Activated naive CD8-positive, alpha-beta T cell treated with anti-CD3 and anti-CD28 coated beads for 36 hours (primary cell): ENCODE measurements around the gene RB1. TPM values are rescaled to one million over a fixed set of nuclear protein-coding genes. Genes with fewer than 3 reads are reported as not detected.

Experiments
- DNase-seq: peaks from one replicate; pipeline ENCODE4 v3.0.0; 2021
- H3K27ac Mint-ChIP-seq: one replicate; pipeline ENCODE4 v1.8.0; 2022; ENCODE audit warnings: mild to moderate bottlenecking, moderate library complexity, mixed read lengths
- H3K27me3 Mint-ChIP-seq: one replicate; pipeline ENCODE4 v1.8.0; 2022; ENCODE audit warnings: mild to moderate bottlenecking, mixed read lengths
- H3K36me3 Mint-ChIP-seq: one replicate; pipeline ENCODE4 v1.8.0; 2021; ENCODE audit warnings: mild to moderate bottlenecking, mixed read lengths
- H3K4me1 Mint-ChIP-seq: one replicate; pipeline ENCODE4 v1.8.0; 2021; ENCODE audit warnings: mixed read lengths
- H3K4me3 Mint-ChIP-seq: one replicate; pipeline ENCODE4 v1.8.0; 2022; ENCODE audit warnings: mild to moderate bottlenecking, moderate library complexity, mixed read lengths
- H3K9me3 Mint-ChIP-seq: one replicate; pipeline ENCODE4 v1.8.0; 2022; ENCODE audit warnings: mixed read lengths
- total RNA-seq, 2 experiments: library from RNA; stranded (reverse); gene quantifications; one replicate each; pipeline ENCODE4 v1.2.3, GENCODE V29; 2021

Gene RB1
- total RNA-seq, 2 experiments from 2014 or later, result 33.0 to 33.7 TPM

DNA sequence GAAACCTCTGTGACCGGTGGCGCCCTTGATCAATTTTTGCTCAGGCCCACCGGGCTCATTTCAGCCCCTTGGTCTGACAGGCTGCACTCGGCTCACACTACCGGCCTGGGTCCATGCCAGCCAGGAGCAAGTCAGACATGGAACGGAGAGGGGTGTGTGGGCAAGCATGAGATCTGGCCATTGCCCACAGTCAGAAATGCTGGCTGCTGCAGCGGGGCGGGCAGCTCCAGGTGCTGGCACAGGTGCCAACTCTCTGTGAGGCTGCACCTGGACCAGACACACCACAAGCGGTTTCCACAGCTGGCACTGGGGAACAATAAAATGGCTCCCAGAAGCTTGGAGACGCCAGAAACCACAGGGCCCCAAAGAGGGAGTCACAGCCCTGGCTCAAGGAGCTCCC is 153.0 kb downstream of the RB1 start:
- H3K4me3 Mint-ChIP-seq, result no peak overlapping the region
- peaks cover 55% of the 10 kb centered on the region for H3K36me3 Mint-ChIP-seq
- H3K27me3 Mint-ChIP-seq, result no peaks in the 10 kb centered on the region
- peaks cover 7% of the 10 kb centered on the region for H3K4me1 Mint-ChIP-seq
- no peak overlapping the region for H3K27ac Mint-ChIP-seq
- no peak for DNase-seq
- H3K9me3 Mint-ChIP-seq, result peaks cover 7% of the 10 kb centered on the region

DNA sequence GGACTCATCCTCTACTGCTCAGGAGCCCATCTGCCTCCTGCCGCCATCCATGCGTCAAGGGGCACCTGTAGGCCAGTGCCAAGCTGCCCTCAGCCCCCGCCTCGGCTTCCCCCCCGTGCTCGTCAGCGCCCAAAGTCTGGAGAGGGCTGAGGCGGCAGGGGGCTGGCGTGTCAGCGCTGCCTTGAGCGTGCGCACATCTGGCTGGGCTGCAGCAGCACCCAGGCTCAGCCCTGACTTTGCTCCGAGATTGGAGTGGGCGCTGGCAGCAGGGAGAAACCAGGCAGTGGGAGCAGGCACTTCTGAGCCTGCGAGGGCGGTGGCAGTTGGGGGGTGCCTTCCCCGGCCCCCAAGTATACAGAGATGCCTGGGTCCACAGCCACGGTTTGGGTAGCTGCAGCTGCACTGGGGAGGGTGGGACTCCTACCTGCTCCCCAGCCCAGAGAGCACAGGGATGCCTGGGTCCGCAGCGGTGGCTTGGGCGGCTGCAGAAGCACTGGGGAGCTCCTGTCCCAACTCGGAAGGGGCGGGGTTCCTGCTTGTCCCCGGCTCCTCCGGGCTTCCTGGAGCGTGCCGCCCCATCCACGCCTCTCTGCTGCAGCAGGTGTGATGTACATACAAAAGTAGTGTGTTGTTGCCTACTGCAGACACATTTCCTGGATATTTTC is 154.2 kb downstream of the RB1 start:
- Mint-ChIP-seq H3K27ac (no peak overlapping the region), H3K27me3 (no peaks in the 10 kb centered on the region), H3K36me3 (peaks cover 51% of the 10 kb centered on the region), H3K4me1 (peaks cover 2% of the 10 kb centered on the region), H3K9me3 (no peaks in the 10 kb centered on the region), H3K4me3 (no peak overlapping the region)
- DNase-seq, result no peak

DNA sequence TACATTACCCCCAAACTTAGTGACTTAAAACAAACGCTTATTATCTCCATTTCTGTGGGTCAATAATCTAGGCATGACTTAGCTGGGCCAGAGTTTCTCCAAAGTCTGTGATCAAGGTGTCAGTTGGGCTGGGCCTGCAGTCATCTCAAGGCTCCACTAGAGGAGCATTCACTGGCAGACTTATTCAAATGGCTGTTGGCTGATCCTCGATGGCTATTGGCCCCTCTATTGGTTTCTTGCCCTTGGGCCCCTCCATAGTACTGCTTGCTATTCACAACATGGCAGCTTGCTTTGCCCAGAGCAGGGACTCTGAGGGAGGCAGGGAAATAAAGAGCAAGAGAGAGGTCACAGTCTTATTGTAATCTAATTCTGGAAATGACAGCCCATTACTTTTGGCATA is 171.7 kb downstream of the RB1 start:
- H3K9me3 Mint-ChIP-seq, result no peaks in the 10 kb centered on the region
- H3K27me3 Mint-ChIP-seq, result no peaks in the 10 kb centered on the region
- no peak for DNase-seq
- H3K4me3 Mint-ChIP-seq, result no peak overlapping the region
- H3K27ac Mint-ChIP-seq, result no peak overlapping the region
- H3K36me3 Mint-ChIP-seq, result peaks cover 21% of the 10 kb centered on the region
- no peaks in the 10 kb centered on the region for H3K4me1 Mint-ChIP-seq

DNA sequence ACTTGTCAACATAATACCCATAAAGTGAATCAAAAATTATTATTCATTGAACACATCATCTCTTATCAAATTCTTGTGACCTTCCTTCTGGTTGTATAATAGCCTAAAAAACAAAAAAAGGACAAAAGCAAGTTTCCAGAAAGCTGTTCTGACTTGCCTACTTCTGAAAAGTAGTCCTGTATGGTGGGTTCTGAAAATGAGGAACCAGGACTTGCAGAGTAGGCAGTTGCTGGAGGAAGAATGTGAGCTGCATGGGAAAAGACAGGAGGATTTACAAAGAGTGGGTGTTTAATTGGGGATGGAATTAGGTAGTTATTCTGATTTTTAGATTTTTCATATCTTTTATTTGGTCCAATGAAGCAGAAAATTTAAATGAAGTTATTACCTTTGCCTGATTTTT is 172.7 kb downstream of the RB1 start:
- no peak for DNase-seq
- H3K27ac Mint-ChIP-seq, result no peak overlapping the region
- H3K4me1 Mint-ChIP-seq, result no peaks in the 10 kb centered on the region
- H3K36me3 Mint-ChIP-seq, result peaks cover 21% of the 10 kb centered on the region
- no peaks in the 10 kb centered on the region for H3K9me3 Mint-ChIP-seq
- no peak overlapping the region for H3K4me3 Mint-ChIP-seq
- H3K27me3 Mint-ChIP-seq, result no peaks in the 10 kb centered on the region

DNA sequence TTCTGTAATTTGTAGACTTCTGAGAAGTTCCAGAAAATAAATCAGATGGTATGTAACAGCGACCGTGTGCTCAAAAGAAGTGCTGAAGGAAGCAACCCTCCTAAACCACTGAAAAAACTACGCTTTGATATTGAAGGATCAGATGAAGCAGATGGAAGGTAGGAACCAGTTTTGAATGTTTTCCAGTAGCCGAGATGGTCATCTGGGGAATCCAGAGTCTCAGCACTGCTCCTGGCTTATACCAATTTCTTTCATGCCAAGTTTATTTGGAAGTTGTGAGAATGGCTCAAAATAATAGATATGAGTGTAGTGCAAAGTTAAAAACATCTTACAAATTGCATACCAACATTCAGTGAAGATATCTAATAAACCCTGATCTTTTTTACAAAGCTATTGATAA is 173.1 kb downstream of the RB1 start:
- no peak overlapping the region for H3K27ac Mint-ChIP-seq
- DNase-seq, result no peak
- no peaks in the 10 kb centered on the region for H3K9me3 Mint-ChIP-seq
- no peaks in the 10 kb centered on the region for H3K27me3 Mint-ChIP-seq
- no peak overlapping the region for H3K4me3 Mint-ChIP-seq
- H3K36me3 Mint-ChIP-seq, result peaks cover 21% of the 10 kb centered on the region
- H3K4me1 Mint-ChIP-seq, result no peaks in the 10 kb centered on the region

DNA sequence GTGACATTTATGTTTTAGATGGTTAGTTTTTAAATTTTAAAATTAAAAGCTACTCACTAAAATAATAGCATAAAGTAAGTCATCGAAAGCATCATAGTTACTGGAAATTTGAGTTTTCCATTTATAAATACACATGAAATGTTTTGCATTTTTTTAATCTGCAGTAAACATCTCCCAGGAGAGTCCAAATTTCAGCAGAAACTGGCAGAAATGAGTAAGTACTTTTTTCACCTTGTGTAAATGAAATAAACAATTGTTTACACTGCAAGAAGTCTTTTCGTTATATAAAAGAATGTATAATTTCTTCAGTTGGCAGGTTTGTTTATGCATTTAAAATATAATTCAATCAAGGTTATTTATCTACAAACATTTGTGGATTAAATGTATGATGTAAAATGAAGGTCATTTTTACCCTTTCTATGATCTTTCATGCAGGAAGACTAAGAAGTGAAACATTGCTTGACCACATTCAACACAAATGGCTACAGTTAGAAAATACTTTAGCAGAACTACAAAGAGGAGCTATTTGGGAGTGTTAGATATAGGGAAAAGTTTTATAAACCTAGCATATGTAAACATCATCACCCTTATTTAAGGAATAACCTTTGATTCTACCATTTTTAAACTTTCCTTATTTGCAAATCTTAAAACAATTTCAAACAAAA is 173.8 kb downstream of the RB1 start:
- H3K27ac Mint-ChIP-seq, result no peak overlapping the region
- H3K27me3 Mint-ChIP-seq, result no peaks in the 10 kb centered on the region
- DNase-seq, result no peak
- H3K36me3 Mint-ChIP-seq, result peaks cover 21% of the 10 kb centered on the region
- H3K4me1 Mint-ChIP-seq, result no peaks in the 10 kb centered on the region
- no peaks in the 10 kb centered on the region for H3K9me3 Mint-ChIP-seq
- H3K4me3 Mint-ChIP-seq, result no peak overlapping the region

DNA sequence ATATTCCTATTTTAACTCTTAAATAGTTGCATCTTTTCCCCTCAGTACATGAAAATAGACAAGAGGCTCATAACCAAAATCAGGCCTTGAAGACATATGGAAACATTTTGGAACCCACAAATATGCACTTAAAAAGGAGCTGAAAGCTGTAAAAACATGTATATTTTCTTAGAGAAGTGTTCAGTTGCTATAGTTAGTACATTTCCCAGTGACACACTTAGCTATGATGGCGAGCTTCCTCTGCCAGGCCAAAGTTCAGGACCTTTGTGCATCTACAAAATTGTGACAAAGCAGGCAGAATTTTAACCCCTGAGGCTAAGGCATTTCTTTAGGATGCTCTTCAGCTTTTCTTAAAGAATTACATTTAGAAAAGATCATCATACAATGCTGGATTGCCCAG is 174.8 kb downstream of the RB1 start:
- Mint-ChIP-seq H3K4me3 (no peak overlapping the region), H3K27me3 (no peaks in the 10 kb centered on the region), H3K4me1 (no peaks in the 10 kb centered on the region), H3K27ac (no peak overlapping the region), H3K9me3 (no peaks in the 10 kb centered on the region), H3K36me3 (peaks cover 26% of the 10 kb centered on the region)
- DNase-seq, result no peak

DNA sequence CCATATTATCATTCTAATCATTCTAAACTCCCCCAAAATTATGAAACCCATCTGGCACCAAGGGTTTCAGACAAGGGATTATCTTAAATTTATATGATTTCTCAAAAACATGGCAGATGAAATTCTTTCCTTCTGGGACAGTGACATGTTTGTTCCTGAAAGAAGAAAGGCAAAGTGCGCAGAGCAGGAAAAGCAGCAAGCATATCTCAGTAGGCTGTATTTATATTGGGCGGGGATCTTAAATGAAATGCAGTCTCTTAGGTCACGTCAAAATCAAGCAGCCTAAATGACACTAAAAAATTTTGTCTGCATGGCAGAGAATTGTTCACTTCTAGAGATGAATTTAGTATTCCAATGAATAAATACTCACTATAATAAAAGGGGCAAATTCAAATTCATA is 180.0 kb downstream of the RB1 start:
- H3K36me3 Mint-ChIP-seq, result peaks cover 29% of the 10 kb centered on the region
- DNase-seq, result no peak
- peaks cover 7% of the 10 kb centered on the region for H3K4me1 Mint-ChIP-seq
- H3K27me3 Mint-ChIP-seq, result no peaks in the 10 kb centered on the region
- no peaks in the 10 kb centered on the region for H3K9me3 Mint-ChIP-seq
- H3K27ac Mint-ChIP-seq, result no peak overlapping the region
- H3K4me3 Mint-ChIP-seq, result no peak overlapping the region

DNA sequence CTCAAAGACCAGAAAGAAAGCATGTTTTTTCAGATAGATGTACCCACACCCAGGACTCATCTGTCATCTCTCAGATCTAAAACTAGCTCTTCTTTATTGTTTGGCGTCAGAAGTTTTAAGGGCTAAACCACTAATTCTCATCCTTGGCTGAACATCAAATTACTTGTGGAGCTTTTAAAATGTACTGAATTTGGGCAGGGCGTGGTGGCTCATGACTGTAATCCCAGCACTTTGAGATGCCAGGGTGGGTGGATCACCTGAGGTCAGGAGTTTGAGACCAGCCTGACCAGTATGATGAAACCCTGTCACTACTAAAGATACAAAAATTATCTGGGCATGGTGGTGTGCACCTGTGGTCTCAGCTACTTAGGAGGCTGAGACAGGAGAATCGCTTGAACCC is 181.9 kb downstream of the RB1 start:
- Mint-ChIP-seq H3K4me1 (peaks cover 23% of the 10 kb centered on the region), H3K9me3 (no peaks in the 10 kb centered on the region), H3K36me3 (peaks cover 37% of the 10 kb centered on the region), H3K27ac (no peak overlapping the region), H3K4me3 (no peak overlapping the region), H3K27me3 (no peaks in the 10 kb centered on the region)
- no peak for DNase-seq

DNA sequence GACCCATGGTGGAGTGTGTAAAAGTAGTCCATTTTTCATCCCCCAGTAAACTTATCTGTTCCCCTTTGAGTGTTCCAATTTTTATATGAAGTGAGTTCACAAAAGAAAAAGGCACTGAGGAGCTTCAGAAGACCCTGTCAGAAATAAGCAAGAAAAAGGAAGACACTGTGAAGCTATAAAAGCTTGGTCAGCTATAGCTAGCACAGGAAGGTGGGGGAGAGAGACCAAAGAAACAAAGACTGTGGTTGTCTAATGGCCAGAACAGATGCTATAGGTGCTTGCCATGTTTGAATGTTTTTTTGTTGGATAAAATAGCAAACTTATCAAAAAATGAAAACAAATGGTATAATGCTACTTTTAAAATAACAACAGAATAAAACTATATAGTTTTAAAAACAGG is 182.8 kb downstream of the RB1 start:
- no peak overlapping the region for H3K27ac Mint-ChIP-seq
- H3K4me1 Mint-ChIP-seq, result peaks cover 31% of the 10 kb centered on the region
- no peaks in the 10 kb centered on the region for H3K27me3 Mint-ChIP-seq
- H3K9me3 Mint-ChIP-seq, result no peaks in the 10 kb centered on the region
- DNase-seq, result no peak
- H3K4me3 Mint-ChIP-seq, result no peak overlapping the region
- H3K36me3 Mint-ChIP-seq, result peaks cover 37% of the 10 kb centered on the region

DNA sequence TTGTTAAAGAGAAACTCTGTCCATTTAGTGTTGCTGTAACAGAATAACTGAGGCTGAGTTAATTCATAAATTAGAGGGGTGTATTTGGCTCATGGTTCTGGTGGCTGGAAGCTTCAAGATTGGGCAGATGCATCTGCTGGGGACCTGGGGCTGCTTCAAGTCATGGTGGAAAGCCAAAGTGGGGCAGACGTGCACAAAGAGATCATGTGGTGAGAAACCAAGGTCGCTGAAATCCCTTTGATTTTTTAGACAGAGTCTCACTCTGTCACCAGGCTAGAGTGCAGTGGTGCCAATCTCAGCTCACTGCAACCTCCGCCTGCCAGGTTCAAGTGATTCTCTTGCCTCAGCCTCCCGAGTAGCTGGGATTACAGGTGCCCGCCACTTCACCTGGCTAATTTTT is 183.3 kb downstream of the RB1 start:
- H3K4me3 Mint-ChIP-seq, result no peak overlapping the region
- H3K36me3 Mint-ChIP-seq, result peaks cover 37% of the 10 kb centered on the region
- H3K4me1 Mint-ChIP-seq, result peaks cover 34% of the 10 kb centered on the region
- no peaks in the 10 kb centered on the region for H3K27me3 Mint-ChIP-seq
- no peaks in the 10 kb centered on the region for H3K9me3 Mint-ChIP-seq
- DNase-seq, result no peak
- H3K27ac Mint-ChIP-seq, result no peak overlapping the region

DNA sequence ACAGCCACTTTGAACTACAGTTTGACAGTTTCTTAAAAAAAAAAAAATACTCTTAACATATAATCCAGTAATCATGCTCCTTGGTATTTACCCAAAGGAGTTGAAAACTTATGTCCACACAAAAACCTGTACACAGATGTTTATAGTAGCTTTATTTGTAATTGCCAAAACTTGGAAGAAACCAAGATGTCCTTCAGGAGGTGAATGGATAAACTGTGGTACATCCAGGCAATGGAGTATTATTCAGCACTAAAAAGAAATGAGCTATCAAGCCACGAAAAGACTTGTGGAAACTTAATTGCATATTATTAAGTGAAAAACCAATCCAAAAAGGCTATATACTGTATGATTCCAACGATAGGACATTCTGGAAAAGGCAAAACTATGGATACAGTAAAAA is 184.4 kb downstream of the RB1 start:
- peaks cover 34% of the 10 kb centered on the region for H3K4me1 Mint-ChIP-seq
- peaks cover 30% of the 10 kb centered on the region for H3K36me3 Mint-ChIP-seq

DNA sequence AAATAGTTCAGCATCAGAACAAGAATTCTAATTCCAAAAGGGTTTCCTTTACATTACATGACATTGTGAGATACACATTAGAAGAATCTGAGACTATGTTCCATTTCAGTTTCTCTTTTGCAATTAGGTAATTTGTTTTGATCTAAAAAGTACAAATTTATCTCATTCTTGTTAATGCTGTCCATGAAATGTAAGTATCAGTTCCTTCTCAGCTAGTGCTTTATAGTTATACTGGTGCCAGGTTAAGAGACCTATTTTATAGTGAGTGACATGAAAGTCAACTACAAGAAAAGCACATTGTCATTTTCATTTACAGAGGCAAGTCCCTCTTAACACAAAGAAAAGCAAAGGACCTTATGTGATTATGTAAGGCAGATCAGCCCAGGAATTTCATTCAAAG is 185.4 kb downstream of the RB1 start:
- Mint-ChIP-seq H3K27ac (peak overlapping the region; percentile 26), H3K27me3 (no peaks in the 10 kb centered on the region), H3K36me3 (peaks cover 27% of the 10 kb centered on the region), H3K4me1 (peaks cover 34% of the 10 kb centered on the region), H3K9me3 (no peaks in the 10 kb centered on the region), H3K4me3 (no peak overlapping the region)
- no peak for DNase-seq

More for the DNA sequence above, 184.4 kb downstream of the RB1 start:
- H3K4me3 Mint-ChIP-seq, result no peak overlapping the region
- DNase-seq, result no peak
- no peaks in the 10 kb centered on the region for H3K27me3 Mint-ChIP-seq
- no peak overlapping the region for H3K27ac Mint-ChIP-seq
- H3K9me3 Mint-ChIP-seq, result no peaks in the 10 kb centered on the region

DNA sequence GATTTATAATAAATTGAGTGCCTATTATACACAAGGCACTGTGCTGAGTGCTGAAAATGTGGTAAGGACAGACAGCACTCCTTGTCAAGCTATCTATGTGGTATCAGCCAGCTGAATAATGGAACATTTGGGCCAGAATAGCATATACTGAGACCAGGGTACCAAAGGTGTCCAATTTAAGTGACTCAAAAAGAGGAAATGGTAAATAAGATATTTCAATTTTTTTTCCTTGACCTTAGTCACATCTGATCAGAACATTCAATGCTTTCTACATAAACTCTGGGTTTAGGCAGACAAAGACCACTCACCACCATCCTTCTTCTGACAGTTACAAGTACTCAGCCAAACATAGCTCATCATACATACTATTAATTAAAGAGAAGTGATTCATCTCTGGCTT is 186.1 kb downstream of the RB1 start:
- H3K27me3 Mint-ChIP-seq, result no peaks in the 10 kb centered on the region
- H3K27ac Mint-ChIP-seq, result no peak overlapping the region
- H3K9me3 Mint-ChIP-seq, result no peaks in the 10 kb centered on the region
- H3K4me1 Mint-ChIP-seq, result peaks cover 38% of the 10 kb centered on the region
- no peak overlapping the region for H3K4me3 Mint-ChIP-seq
- peaks cover 27% of the 10 kb centered on the region for H3K36me3 Mint-ChIP-seq
- DNase-seq, result no peak

DNA sequence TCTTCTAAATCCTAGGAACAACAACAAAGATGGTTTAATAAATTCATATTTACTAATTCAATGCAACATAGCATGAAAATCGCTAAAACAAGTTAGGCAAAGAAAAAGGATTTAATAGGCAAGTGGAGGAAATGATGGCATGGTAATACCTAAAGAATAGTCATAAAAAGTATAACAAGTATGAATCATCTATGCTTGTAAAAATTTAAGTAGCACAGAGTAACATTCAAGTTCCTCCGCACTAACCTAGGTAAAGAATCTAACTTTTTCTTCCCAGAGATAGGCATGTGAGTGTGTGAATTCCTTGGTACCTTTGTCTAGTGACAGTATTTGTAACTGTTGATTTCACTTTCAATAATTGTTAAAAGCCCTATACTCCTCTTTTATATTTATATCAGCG is 186.7 kb downstream of the RB1 start:
- Mint-ChIP-seq H3K27me3 (no peaks in the 10 kb centered on the region), H3K4me1 (peaks cover 36% of the 10 kb centered on the region), H3K36me3 (peaks cover 23% of the 10 kb centered on the region), H3K27ac (no peak overlapping the region), H3K9me3 (no peaks in the 10 kb centered on the region), H3K4me3 (no peak overlapping the region)
- DNase-seq, result no peak

DNA sequence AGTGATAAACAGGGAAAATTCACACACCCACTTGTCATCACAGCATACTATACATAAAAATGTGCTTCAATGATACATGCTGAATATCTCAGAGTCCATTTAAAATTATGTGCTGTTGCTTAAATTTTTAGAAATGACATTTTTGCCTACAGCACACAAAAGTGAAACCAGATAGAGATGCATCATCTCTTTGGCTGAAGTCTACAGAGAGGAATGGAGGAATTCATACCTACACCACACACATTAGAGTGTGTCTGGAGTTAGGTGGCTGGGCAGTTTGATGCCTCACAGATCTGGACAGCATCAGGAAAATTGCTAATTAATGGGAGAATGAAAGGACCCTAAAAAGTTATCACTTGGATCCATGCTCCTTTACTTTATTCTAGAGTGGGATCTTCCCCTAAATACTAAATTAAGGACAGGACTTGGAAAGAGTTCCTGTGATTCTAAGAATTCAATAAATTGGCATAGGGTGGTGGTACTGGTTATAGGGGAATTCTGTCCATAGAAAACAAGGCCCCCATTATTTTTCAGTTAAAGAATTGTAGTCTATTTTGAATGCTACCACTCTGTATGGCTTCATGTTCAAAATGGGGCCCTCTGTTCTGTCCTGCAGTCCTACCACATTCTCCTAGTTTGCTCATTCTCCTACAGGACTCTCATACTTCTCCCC is 188.0 kb downstream of the RB1 start:
- H3K4me1 Mint-ChIP-seq, result peaks cover 42% of the 10 kb centered on the region
- H3K36me3 Mint-ChIP-seq, result peaks cover 21% of the 10 kb centered on the region
- no peak overlapping the region for H3K4me3 Mint-ChIP-seq

More for the DNA sequence above, 188.0 kb downstream of the RB1 start:
- Mint-ChIP-seq H3K27me3 (no peaks in the 10 kb centered on the region), H3K9me3 (no peaks in the 10 kb centered on the region), H3K27ac (no peak overlapping the region)
- DNase-seq, result no peak
